Calu3 (cell line): ENCODE results near the gene CDK14. TPM values are rescaled to one million over a fixed set of nuclear protein-coding genes. Genes with fewer than 3 reads are reported as not detected.

Experiments
- BruUV-seq: library from RNA; stranded (reverse); fragments of 400-500 nt; replicated peaks from 2 replicates; lab custom pipeline; 2021; lab: Mats Ljungman, UMichigan
- CTCF ChIA-PET: fragments of 300-600 bp; sonication (Branson Sonifier 250); formaldehyde crosslinking; loops from one replicate; lab custom pipeline; 2022; ENCODE audit warnings: antibody characterized with exemption; lab: Charles Lee
- DNase-seq: peaks from one replicate; pipeline ENCODE4 v3.0.0; 2022
- H3K27ac Mint-ChIP-seq: one replicate; pipeline ENCODE4 v1.8.0; 2022; ENCODE audit warnings: mixed read lengths; ENCODE audit not compliant: unreplicated experiment
- H3K27me3 Mint-ChIP-seq: one replicate; pipeline ENCODE4 v1.8.0; 2022; ENCODE audit warnings: mixed read lengths; ENCODE audit not compliant: unreplicated experiment
- H3K36me3 Mint-ChIP-seq: one replicate; pipeline ENCODE4 v1.8.0; 2022; ENCODE audit warnings: mild to moderate bottlenecking, moderate library complexity, mixed read lengths; ENCODE audit not compliant: insufficient read depth, unreplicated experiment
- H3K4me1 Mint-ChIP-seq: one replicate; pipeline ENCODE4 v1.8.0; 2022; ENCODE audit warnings: mild to moderate bottlenecking, low read depth, mixed read lengths; ENCODE audit not compliant: unreplicated experiment
- H3K4me3 Mint-ChIP-seq: one replicate; pipeline ENCODE4 v1.8.0; 2022; ENCODE audit warnings: mild to moderate bottlenecking, low read depth, moderate library complexity, mixed read lengths; ENCODE audit not compliant: unreplicated experiment
- H3K9me3 Mint-ChIP-seq: one replicate; pipeline ENCODE4 v1.8.0; 2022; ENCODE audit warnings: low read depth, mixed read lengths; ENCODE audit not compliant: unreplicated experiment
- CTCF ChIP-seq: fragments of 200-600 bp; IDR thresholded peaks from one replicate; pipeline ENCODE4 v1.8.0; 2022; ENCODE audit warnings: antibody characterized with exemption; ENCODE audit not compliant: unreplicated experiment
- intact Hi-C: fragments of 100-400 bp; cut with micrococcal nuclease; formaldehyde crosslinking; loops from one replicate; pipeline ENCODE4 v1.10.0; 2022; ENCODE audit not compliant: unreplicated experiment
- total RNA-seq: library from RNA; stranded (reverse); gene quantifications from 2 replicates; pipeline ENCODE4 v1.2.3, GENCODE V29; 2022

Gene CDK14
- total RNA-seq, 1 experiment from 2014 or later, result 29.4 TPM

- Mint-ChIP-seq H3K27ac (peak overlapping the region; percentile 76), H3K9me3 (no peaks in the 10 kb centered on the region), H3K36me3 (no peaks in the 10 kb centered on the region), H3K4me3 (no peak overlapping the region), H3K4me1 (peaks cover 17% of the 10 kb centered on the region), H3K27me3 (no peaks in the 10 kb centered on the region)
- DNase-seq, result peak; percentile 16
- CTCF ChIA-PET, result no interaction called here
- TF ChIP-seq CTCF, result no peak
- BruUV-seq, result no TSS peak
- intact Hi-C loops, result no loop called here
Observed at GRCh38 chr7:90580051-90580450, 16.1 kb upstream of the CDK14 start.

GRCh38 chr7:90582164-90582563, 14.0 kb upstream of the CDK14 start:
- Mint-ChIP-seq H3K4me3 (no peak overlapping the region), H3K27me3 (no peaks in the 10 kb centered on the region), H3K27ac (no peak overlapping the region), H3K9me3 (no peaks in the 10 kb centered on the region), H3K4me1 (peaks cover 17% of the 10 kb centered on the region), H3K36me3 (no peaks in the 10 kb centered on the region)
- no TSS peak for BruUV-seq
- no peak for DNase-seq
- intact Hi-C loops, result no loop called here
- CTCF ChIA-PET, result no interaction called here
- no peak for TF ChIP-seq CTCF

GRCh38 chr7:90584378-90584777, 11.7 kb upstream of the CDK14 start:
- no TSS peak for BruUV-seq
- no peaks in the 10 kb centered on the region for H3K27me3 Mint-ChIP-seq
- CTCF ChIA-PET, result no interaction called here
- intact Hi-C loops, result no loop called here
- H3K4me3 Mint-ChIP-seq, result no peak overlapping the region
- no peak overlapping the region for H3K27ac Mint-ChIP-seq
- no peak for DNase-seq
- no peaks in the 10 kb centered on the region for H3K9me3 Mint-ChIP-seq
- H3K4me1 Mint-ChIP-seq, result peaks cover 27% of the 10 kb centered on the region
- TF ChIP-seq CTCF, result no peak
- no peaks in the 10 kb centered on the region for H3K36me3 Mint-ChIP-seq

- Mint-ChIP-seq H3K27ac (no peak overlapping the region), H3K4me1 (peaks cover 18% of the 10 kb centered on the region), H3K9me3 (no peaks in the 10 kb centered on the region), H3K36me3 (no peaks in the 10 kb centered on the region), H3K27me3 (no peaks in the 10 kb centered on the region), H3K4me3 (no peak overlapping the region)
- TF ChIP-seq CTCF, result no peak
- DNase-seq, result no peak
- intact Hi-C loops, result no loop called here
- no TSS peak for BruUV-seq
- CTCF ChIA-PET, result interaction anchor here (1.3 kb wide), 1 partner anchor 39 kb away, joined by 3 read pairs; no protein-coding TSS in a partner anchor
Observed at GRCh38 chr7:90586091-90586490, 10.0 kb upstream of the CDK14 start.
